Nephron progenitor cell (in vitro differentiated cells): ENCODE results near the gene DKC1.
"Not testable (repeated sequence)": the region's sequence is repeated elsewhere in the genome, so short reads cannot be mapped to it uniquely, and the experiment has no call there.

Experiments used
- DNase-seq: peaks from one replicate; pipeline ENCODE4 v3.0.0; 2021
- H3K27ac Mint-ChIP-seq: 2 replicates; pipeline ENCODE4 v1.8.0; 2021; ENCODE audit warnings: mild to moderate bottlenecking, moderate library complexity, mixed read lengths
- H3K27me3 Mint-ChIP-seq: 2 replicates; pipeline ENCODE4 v1.8.0; 2021; ENCODE audit warnings: mild to moderate bottlenecking, low read depth, mixed read lengths; ENCODE audit not compliant: poor library complexity
- H3K36me3 Mint-ChIP-seq: 2 replicates; pipeline ENCODE4 v1.8.0; 2021; ENCODE audit warnings: low read depth, mixed read lengths
- H3K4me1 Mint-ChIP-seq: 2 replicates; pipeline ENCODE4 v1.8.0; 2021; ENCODE audit warnings: mixed read lengths
- H3K4me3 Mint-ChIP-seq: 2 replicates; pipeline ENCODE4 v1.8.0; 2021; ENCODE audit warnings: mild to moderate bottlenecking, moderate library complexity, mixed read lengths
- H3K9me3 Mint-ChIP-seq: 2 replicates; pipeline ENCODE4 v1.8.0; 2021; ENCODE audit warnings: mild to moderate bottlenecking, moderate library complexity, mixed read lengths
- CTCF ChIP-seq: fragments of 200-600 bp; sonication (generic); IDR thresholded peaks from 2 replicates; pipeline ENCODE4 v1.5.0; 2021; ENCODE audit warnings: antibody characterized with exemption

DKC1 gene

GRCh38 chrX:154812341-154813101, 49.9 kb downstream of the DKC1 start:
- H3K27me3 Mint-ChIP-seq, result no peaks in the 10 kb centered on the region
- H3K9me3 Mint-ChIP-seq, result peaks cover 40% of the 10 kb centered on the region
- TF ChIP-seq CTCF, result no peak
- no peaks in the 10 kb centered on the region for H3K4me1 Mint-ChIP-seq
- no peak overlapping the region for H3K27ac Mint-ChIP-seq
- H3K4me3 Mint-ChIP-seq, result no peak overlapping the region
- peaks cover 1% of the 10 kb centered on the region for H3K36me3 Mint-ChIP-seq
- no peak for DNase-seq

GRCh38 chrX:154813801-154814200, 51.1 kb downstream of the DKC1 start:
- DNase-seq, result no peak
- no peak for TF ChIP-seq CTCF
- peaks cover 33% of the 10 kb centered on the region for H3K9me3 Mint-ChIP-seq
- H3K27me3 Mint-ChIP-seq, result no peaks in the 10 kb centered on the region
- H3K4me3 Mint-ChIP-seq, result no peak overlapping the region
- H3K27ac Mint-ChIP-seq, result no peak overlapping the region
- H3K36me3 Mint-ChIP-seq, result no peaks in the 10 kb centered on the region
- no peaks in the 10 kb centered on the region for H3K4me1 Mint-ChIP-seq

GRCh38 chrX:154815274-154815818, 52.7 kb downstream of the DKC1 start:
- H3K36me3 Mint-ChIP-seq, result no peaks in the 10 kb centered on the region
- H3K27ac Mint-ChIP-seq, result no peak overlapping the region
- H3K27me3 Mint-ChIP-seq, result no peaks in the 10 kb centered on the region
- no peaks in the 10 kb centered on the region for H3K4me1 Mint-ChIP-seq
- H3K9me3 Mint-ChIP-seq, result peaks cover 36% of the 10 kb centered on the region
- DNase-seq, result no peak
- TF ChIP-seq CTCF, result no peak
- H3K4me3 Mint-ChIP-seq, result no peak overlapping the region

- H3K27me3 Mint-ChIP-seq, H3K27ac Mint-ChIP-seq, H3K36me3 Mint-ChIP-seq, H3K4me3 Mint-ChIP-seq, DNase-seq, H3K4me1 Mint-ChIP-seq: not testable (repeated sequence)
- H3K9me3 Mint-ChIP-seq, result peaks cover 41% of the 10 kb centered on the region
Observed at GRCh38 chrX:154816326-154816898, 53.7 kb downstream of the DKC1 start.

- peaks cover 42% of the 10 kb centered on the region for H3K9me3 Mint-ChIP-seq
- DNase-seq, H3K27ac Mint-ChIP-seq, H3K36me3 Mint-ChIP-seq, H3K4me3 Mint-ChIP-seq, H3K27me3 Mint-ChIP-seq, H3K4me1 Mint-ChIP-seq: not testable (repeated sequence)
Observed at GRCh38 chrX:154817048-154817618, 54.5 kb downstream of the DKC1 start.

- peaks cover 51% of the 10 kb centered on the region for H3K9me3 Mint-ChIP-seq
- no peak for TF ChIP-seq CTCF
- H3K27ac Mint-ChIP-seq, result no peak overlapping the region
Observed at GRCh38 chrX:154818916-154819770, 56.5 kb downstream of the DKC1 start.

More at GRCh38 chrX:154818916-154819770, 56.5 kb downstream of the DKC1 start:
- H3K4me1 Mint-ChIP-seq, result no peaks in the 10 kb centered on the region
- H3K36me3 Mint-ChIP-seq, result no peaks in the 10 kb centered on the region
- DNase-seq, result no peak
- H3K4me3 Mint-ChIP-seq, result no peak overlapping the region
- H3K27me3 Mint-ChIP-seq, result no peaks in the 10 kb centered on the region
